ENCODE measurements around the gene USP54.

USP54 gene

DNA sequence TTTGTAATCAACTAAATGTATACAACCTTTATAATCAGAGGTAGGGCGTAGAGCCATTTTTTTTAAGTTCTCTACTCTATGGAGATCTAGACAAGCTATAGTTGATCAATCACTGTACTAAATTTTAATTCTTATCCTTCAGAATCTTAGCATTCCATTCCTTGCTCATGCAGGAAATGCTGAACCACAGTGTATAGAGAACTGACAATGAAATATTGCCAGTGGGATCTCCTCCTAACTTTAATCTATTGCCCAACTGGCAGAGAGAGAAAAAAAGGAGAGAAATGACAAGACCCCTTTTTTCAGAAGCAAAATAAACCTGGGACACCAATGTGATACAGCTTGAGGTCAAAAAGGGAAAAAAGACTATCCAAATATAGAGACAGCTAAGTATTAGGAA, 68.9 kb downstream of the USP54 start:
- peaks cover 88% of the 10 kb centered on the region for H3K36me3 ChIP-seq (ENCODE audit: insufficient read depth, low read length)
- no peak overlapping the region for H3K4me3 ChIP-seq (ENCODE audit: low read length)
- no peak overlapping the region for H3K9ac ChIP-seq (ENCODE audit: low read depth, low read length)
- H3K9me3 ChIP-seq (ENCODE audit: insufficient read depth, low read depth, low read length): no peaks in the 10 kb centered on the region
- no CpG with 5 or more reads among the region's 1 CpG for WGBS
- no peak overlapping the region for H3K27ac ChIP-seq (ENCODE audit: low read depth, low read length)
- H3K4me1 ChIP-seq (ENCODE audit: insufficient read depth, low read length): no peaks in the 10 kb centered on the region
- H3K27me3 ChIP-seq (ENCODE audit: insufficient read depth, low read length): no peaks in the 10 kb centered on the region

DNA sequence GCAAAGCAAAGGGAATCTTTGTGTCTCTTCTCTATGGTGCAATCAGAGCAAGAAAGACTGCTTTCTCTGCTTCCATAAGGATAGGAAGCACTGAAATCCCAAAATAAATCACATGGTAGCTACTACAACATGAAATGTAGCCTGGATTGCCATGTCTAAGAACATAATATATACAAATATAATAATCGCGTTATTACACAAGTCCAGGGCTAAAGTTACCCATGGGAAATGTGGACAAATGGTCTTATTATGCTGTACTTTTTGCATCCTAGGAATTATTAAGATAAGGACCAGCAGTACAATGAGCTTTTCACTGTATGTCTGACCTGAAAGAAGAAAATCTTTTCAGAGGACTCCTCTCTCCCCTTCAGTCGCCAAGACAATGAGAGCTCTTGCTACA, 71.8 kb downstream of the USP54 start:
- no peaks in the 10 kb centered on the region for H3K27me3 ChIP-seq (ENCODE audit: insufficient read depth, low read length)
- H3K27ac ChIP-seq (ENCODE audit: low read depth, low read length): no peak overlapping the region
- peaks cover 87% of the 10 kb centered on the region for H3K36me3 ChIP-seq (ENCODE audit: insufficient read depth, low read length)
- no peaks in the 10 kb centered on the region for H3K4me1 ChIP-seq (ENCODE audit: insufficient read depth, low read length)
- WGBS: 95% methylated on average over 3 of the region's 3 CpGs
- H3K9me3 ChIP-seq (ENCODE audit: insufficient read depth, low read depth, low read length): no peaks in the 10 kb centered on the region
- H3K9ac ChIP-seq (ENCODE audit: low read depth, low read length): no peak overlapping the region
- H3K4me3 ChIP-seq (ENCODE audit: low read length): no peak overlapping the region

DNA sequence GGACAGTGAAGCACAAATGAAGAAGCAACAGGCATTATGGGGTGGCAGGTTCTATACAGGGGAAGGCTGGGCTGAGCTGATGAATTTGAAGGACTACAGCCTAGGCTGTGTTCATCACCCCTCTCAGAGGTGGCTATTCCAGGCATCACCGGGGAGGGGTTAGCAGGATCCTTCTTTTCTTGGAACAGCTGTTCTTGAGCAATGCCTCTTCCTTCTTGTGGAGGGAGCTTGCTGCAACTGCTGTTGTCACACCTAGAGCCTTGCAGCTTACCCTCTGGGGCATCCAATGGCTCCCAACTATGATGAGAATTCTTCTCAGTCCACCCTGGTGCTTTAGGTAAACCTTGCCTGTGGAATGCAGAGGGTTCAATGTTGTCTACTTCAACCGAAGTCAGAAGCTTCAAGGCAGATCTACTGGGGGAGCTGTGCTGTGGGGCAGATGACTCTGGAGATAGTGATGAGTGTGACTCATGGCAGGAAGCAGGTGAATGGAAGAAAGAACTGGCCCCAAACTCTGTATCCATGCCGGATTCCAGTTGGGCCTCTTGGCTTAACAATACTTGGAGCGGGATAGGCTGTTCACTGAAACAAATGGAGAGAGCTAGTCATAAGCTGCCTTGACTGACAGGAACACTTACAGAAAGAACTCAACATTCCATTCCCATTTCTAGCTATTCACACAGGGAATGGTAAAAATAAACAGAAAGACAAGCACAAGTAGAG, 73.8 kb downstream of the USP54 start:
- 91% methylated on average over 4 of the region's 4 CpGs for WGBS
- peaks cover 80% of the 10 kb centered on the region for H3K36me3 ChIP-seq (ENCODE audit: insufficient read depth, low read length)

DNA sequence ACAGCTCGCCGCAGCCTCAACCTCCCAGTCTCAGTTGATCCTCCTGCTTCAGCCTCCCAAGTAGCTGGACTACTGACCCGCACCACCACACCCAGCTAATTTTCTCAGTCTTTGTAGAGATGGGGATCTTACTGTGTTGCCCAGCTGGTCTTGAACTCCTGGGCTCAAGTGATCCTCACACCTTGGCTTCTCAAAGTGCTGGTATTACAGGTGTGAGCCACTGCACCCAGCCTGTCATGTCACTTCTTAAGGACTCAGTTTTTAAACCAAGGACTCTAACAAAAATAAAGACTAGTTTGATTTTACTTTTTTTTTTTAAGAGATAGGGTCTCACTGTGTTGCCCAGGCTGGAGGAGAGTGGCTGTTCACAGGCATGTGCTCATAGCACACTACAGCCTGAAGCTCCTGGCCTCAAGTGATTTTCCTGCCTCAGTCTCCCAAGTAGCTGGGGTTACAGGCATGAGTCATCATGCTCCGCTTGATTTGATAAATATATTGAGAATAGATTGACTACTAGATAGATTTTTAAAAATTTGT, 78.9 kb downstream of the USP54 start:
- 92% methylated on average over 4 of the region's 4 CpGs for WGBS
- Histone ChIP-seq H3K4me3 (ENCODE audit: low read length) (no peak overlapping the region), H3K9ac (ENCODE audit: low read depth, low read length) (no peak overlapping the region), H3K9me3 (ENCODE audit: insufficient read depth, low read depth, low read length) (no peaks in the 10 kb centered on the region), H3K4me1 (ENCODE audit: insufficient read depth, low read length) (no peaks in the 10 kb centered on the region), H3K36me3 (ENCODE audit: insufficient read depth, low read length) (peaks cover 33% of the 10 kb centered on the region), H3K27ac (ENCODE audit: low read depth, low read length) (no peak overlapping the region), H3K27me3 (ENCODE audit: insufficient read depth, low read length) (no peaks in the 10 kb centered on the region)

More for the DNA sequence above, 73.8 kb downstream of the USP54 start:
- H3K4me1 ChIP-seq (ENCODE audit: insufficient read depth, low read length): no peaks in the 10 kb centered on the region
- no peak overlapping the region for H3K4me3 ChIP-seq (ENCODE audit: low read length)
- H3K27me3 ChIP-seq (ENCODE audit: insufficient read depth, low read length): no peaks in the 10 kb centered on the region
- H3K9me3 ChIP-seq (ENCODE audit: insufficient read depth, low read depth, low read length): no peaks in the 10 kb centered on the region
- no peak overlapping the region for H3K9ac ChIP-seq (ENCODE audit: low read depth, low read length)
- no peak overlapping the region for H3K27ac ChIP-seq (ENCODE audit: low read depth, low read length)

DNA sequence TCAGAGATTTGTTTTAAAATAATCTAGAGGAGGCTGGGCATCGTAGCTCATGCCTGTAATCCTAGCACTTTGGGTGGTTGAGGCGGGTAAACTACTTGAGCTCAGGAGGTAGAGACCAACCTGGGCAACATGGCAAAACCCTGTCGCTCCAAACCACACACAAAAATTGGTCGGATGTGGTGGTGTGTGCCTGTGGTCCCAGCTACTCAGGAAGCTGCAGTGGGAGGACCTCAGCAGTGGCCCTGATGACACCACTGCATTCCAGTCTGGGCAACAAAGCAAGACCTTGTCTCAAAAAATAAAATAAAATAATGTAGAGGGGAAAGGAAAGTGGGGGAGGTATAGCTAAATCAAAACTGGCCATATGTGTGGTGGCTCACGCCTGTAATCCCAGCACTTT, 81.4 kb downstream of the USP54 start:
- WGBS: 92% methylated on average over 5 of the region's 5 CpGs

DNA sequence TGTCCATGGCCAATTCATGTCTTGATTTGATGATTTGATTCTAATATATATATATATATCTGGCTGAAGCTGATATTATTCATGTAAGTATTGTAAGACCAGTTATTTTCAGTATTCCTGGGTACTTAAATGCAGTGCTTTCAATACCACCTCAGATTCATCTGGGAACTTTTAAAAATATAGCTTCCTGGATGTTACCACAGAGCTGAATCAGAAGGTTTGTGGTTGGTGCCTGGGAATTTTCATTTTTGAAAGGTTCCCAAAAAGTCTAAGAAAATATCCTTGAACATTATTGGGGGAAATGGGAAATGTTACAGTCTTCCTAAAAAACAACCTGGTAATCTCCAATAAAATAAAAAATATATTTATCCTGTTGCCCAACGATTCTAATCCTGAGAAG, 84.7 kb downstream of the USP54 start:
- peaks cover 28% of the 10 kb centered on the region for H3K36me3 ChIP-seq (ENCODE audit: insufficient read depth, low read length)
- no peaks in the 10 kb centered on the region for H3K27me3 ChIP-seq (ENCODE audit: insufficient read depth, low read length)
- H3K4me1 ChIP-seq (ENCODE audit: insufficient read depth, low read length): peaks cover 9% of the 10 kb centered on the region
- no peaks in the 10 kb centered on the region for H3K9me3 ChIP-seq (ENCODE audit: insufficient read depth, low read depth, low read length)
- peak overlapping the region; percentile 72; the same call in 1 of the 2 replicates for H3K27ac ChIP-seq (ENCODE audit: low read depth, low read length)
- peak overlapping the region; percentile 22; the same call in 1 of the 2 replicates for H3K4me3 ChIP-seq (ENCODE audit: low read length)
- no CpG with 5 or more reads among the region's 1 CpG for WGBS
- H3K9ac ChIP-seq (ENCODE audit: low read depth, low read length): no peak overlapping the region

More for the DNA sequence above, 81.4 kb downstream of the USP54 start:
- Histone ChIP-seq H3K36me3 (ENCODE audit: insufficient read depth, low read length) (peaks cover 23% of the 10 kb centered on the region), H3K27ac (ENCODE audit: low read depth, low read length) (no peak overlapping the region), H3K9ac (ENCODE audit: low read depth, low read length) (no peak overlapping the region), H3K4me1 (ENCODE audit: insufficient read depth, low read length) (peaks cover 9% of the 10 kb centered on the region), H3K4me3 (ENCODE audit: low read length) (no peak overlapping the region), H3K9me3 (ENCODE audit: insufficient read depth, low read depth, low read length) (no peaks in the 10 kb centered on the region), H3K27me3 (ENCODE audit: insufficient read depth, low read length) (no peaks in the 10 kb centered on the region)

DNA sequence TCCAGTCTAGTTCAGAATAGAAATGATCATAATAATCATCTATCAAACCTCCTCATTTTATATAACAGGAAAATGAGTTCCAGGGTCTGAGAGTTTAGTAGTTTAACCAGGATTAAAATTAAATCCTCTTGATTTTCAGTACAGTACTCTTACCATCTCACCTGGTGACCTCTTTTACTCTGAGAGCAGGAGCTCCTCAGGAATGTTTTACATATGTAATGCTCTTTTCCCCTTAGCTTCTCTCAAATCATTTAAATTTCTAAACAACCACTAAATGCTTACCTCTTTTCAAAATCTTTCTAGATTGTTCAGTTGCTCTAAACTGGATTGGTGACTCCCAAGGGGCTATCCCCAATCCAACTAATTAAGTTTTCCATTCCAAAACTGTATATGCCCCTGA, 85.1 kb downstream of the USP54 start:
- no peaks in the 10 kb centered on the region for H3K27me3 ChIP-seq (ENCODE audit: insufficient read depth, low read length)
- peak overlapping the region; percentile 72; the same call in 1 of the 2 replicates for H3K27ac ChIP-seq (ENCODE audit: low read depth, low read length)
- peaks cover 31% of the 10 kb centered on the region for H3K36me3 ChIP-seq (ENCODE audit: insufficient read depth, low read length)
- peaks cover 9% of the 10 kb centered on the region for H3K4me1 ChIP-seq (ENCODE audit: insufficient read depth, low read length)
- no peak overlapping the region for H3K9ac ChIP-seq (ENCODE audit: low read depth, low read length)
- H3K9me3 ChIP-seq (ENCODE audit: insufficient read depth, low read depth, low read length): no peaks in the 10 kb centered on the region
- peak overlapping the region; percentile 22; the same call in 1 of the 2 replicates for H3K4me3 ChIP-seq (ENCODE audit: low read length)

DNA sequence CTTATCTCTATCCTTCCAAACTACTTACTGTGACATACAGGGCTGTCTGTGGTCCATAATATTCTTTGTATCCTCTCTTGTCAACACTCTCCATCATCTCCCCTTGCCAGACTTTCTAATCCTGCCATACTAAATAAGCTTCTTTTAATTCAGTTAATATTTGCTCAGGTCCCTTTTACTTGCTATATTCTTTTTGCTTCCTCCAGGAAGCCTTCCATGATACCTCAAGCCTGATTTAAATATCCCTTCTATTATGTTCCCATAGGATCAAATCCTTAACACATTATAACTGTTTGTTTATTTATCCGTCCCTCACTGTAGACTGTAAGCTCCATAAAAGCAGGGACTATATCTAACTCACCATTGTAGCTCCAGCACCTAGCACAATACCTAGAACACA, 88.1 kb downstream of the USP54 start:
- Histone ChIP-seq H3K9ac (ENCODE audit: low read depth, low read length) (no peak overlapping the region), H3K4me3 (ENCODE audit: low read length) (no peak overlapping the region), H3K4me1 (ENCODE audit: insufficient read depth, low read length) (peaks cover 9% of the 10 kb centered on the region), H3K36me3 (ENCODE audit: insufficient read depth, low read length) (peaks cover 56% of the 10 kb centered on the region), H3K27ac (ENCODE audit: low read depth, low read length) (no peak overlapping the region), H3K27me3 (ENCODE audit: insufficient read depth, low read length) (no peaks in the 10 kb centered on the region), H3K9me3 (ENCODE audit: insufficient read depth, low read depth, low read length) (no peaks in the 10 kb centered on the region)
- 92% methylated on average over 1 of the region's 1 CpG for WGBS

DNA sequence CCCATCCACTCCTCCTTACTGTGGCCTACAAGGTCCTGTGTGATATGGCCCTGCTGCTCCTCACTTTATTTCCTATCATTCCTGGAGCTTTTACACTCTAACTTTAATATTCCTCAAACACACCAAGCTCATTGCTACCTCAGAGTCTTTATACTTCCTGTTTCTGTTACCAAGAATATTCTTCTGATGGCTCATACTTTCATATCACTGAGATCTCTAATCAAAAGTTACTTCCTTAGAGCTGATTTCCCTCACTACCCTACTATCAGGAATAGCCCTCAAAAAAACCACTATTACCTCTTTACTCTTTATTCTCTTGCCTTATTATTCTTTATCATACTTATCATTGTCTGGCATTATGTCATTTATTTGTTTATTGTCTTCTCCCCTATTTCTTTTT, 89.5 kb downstream of the USP54 start:
- Histone ChIP-seq H3K27me3 (ENCODE audit: insufficient read depth, low read length) (no peaks in the 10 kb centered on the region), H3K36me3 (ENCODE audit: insufficient read depth, low read length) (peaks cover 61% of the 10 kb centered on the region), H3K9me3 (ENCODE audit: insufficient read depth, low read depth, low read length) (no peaks in the 10 kb centered on the region), H3K4me1 (ENCODE audit: insufficient read depth, low read length) (peaks cover 7% of the 10 kb centered on the region), H3K4me3 (ENCODE audit: low read length) (no peak overlapping the region), H3K9ac (ENCODE audit: low read depth, low read length) (no peak overlapping the region), H3K27ac (ENCODE audit: low read depth, low read length) (no peak overlapping the region)

DNA sequence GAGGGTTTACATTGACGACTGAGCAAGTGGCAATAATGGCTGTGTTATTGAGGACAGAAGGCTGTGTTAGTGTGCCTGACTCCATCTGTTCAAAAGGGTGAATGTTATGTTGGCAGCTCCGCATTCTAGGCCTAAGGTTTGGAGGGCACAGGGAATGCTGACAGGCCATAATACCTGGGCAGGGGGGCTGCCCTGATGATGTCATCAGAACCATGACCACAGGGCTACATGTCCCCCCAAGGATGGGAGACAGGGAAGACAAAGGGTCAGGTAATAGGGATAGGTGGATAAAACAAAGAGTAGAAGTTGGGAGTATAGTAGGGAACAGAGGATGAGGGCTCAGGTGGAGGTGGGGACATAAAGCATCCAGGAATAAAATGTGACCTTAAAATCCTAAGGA, 93.5 kb downstream of the USP54 start:
- H3K36me3 ChIP-seq (ENCODE audit: insufficient read depth, low read length): peaks cover 39% of the 10 kb centered on the region
- 88% methylated on average over 2 of the region's 2 CpGs for WGBS
- peaks cover 12% of the 10 kb centered on the region; the same call in 1 of the 2 replicates for H3K4me1 ChIP-seq (ENCODE audit: insufficient read depth, low read length)
- H3K4me3 ChIP-seq (ENCODE audit: low read length): no peak overlapping the region
- H3K27me3 ChIP-seq (ENCODE audit: insufficient read depth, low read length): no peaks in the 10 kb centered on the region
- no peaks in the 10 kb centered on the region for H3K9me3 ChIP-seq (ENCODE audit: insufficient read depth, low read depth, low read length)
- no peak overlapping the region for H3K27ac ChIP-seq (ENCODE audit: low read depth, low read length)
- no peak overlapping the region for H3K9ac ChIP-seq (ENCODE audit: low read depth, low read length)

DNA sequence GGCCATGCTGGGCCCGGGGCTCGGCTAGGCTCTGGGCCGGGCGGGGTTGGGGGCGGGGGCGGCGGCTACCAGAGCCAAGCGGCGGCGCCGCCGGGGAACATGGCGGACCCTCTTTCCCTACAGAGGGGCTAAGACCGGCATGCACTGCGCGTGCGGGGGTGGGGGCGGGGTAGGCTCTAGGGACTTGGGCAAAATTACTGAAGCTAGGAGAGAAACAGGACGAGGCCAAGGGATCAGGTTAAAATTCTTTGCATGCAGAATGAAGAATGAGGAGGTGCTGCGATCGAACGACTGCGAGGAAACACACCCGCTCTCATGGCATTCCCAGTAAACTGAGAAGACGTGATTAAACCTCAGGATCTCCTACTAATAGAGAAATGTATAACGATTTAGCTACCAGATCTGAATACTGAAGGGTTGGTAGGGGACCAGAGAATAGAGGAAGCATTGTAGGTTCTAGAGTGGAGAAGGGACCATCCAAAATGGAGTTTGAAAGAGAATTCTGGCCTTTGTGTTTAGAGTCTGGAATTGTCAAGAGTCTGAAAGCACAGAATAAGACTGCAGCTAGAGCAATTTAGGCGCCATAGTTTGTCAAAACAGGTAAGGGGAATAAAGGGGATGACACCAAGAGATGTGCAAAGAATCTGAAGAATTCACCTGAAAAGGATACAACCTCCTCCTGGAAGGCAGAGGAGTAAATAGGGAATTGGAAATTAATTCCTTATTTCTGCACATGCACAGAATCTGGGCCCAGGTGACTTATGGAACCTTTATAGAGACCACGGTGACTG, 95.1 kb downstream of the USP54 start, which contains the start of gene PPP3CB:
TSS of gene PPP3CB (minus strand) at position 141 of the 791 bp plus-strand sequence. CDS start at position 6, 135 bp downstream.
- peak within 1 kb of the TSS; percentile 89 for H3K9ac ChIP-seq (ENCODE audit: low read depth, low read length)
- H3K4me1 ChIP-seq (ENCODE audit: insufficient read depth, low read length): peaks cover 12% of the 10 kb centered on the region; the same call in 1 of the 2 replicates
- H3K27ac ChIP-seq (ENCODE audit: low read depth, low read length): peak within 1 kb of the TSS; percentile 95
- H3K4me3 ChIP-seq (ENCODE audit: low read length): peak within 1 kb of the TSS; percentile 99
- no peaks in the 10 kb centered on the region for H3K9me3 ChIP-seq (ENCODE audit: insufficient read depth, low read depth, low read length)
- H3K36me3 ChIP-seq (ENCODE audit: insufficient read depth, low read length): peaks cover 31% of the 10 kb centered on the region
- H3K27me3 ChIP-seq (ENCODE audit: insufficient read depth, low read length): no peaks in the 10 kb centered on the region
- WGBS: 5% methylated on average over 27 of the region's 28 CpGs

Measured in HUES64 (cell line).